Activated CD4-positive, alpha-beta T cell treated with anti-CD3 and anti-CD28 coated beads, Interleukin-2, amount 10 ng/mL, durations not matched to agents 24 days and 14 days (primary cell): ENCODE measurements around the gene IFIT3. TPM values are rescaled to one million over a fixed set of nuclear protein-coding genes. Genes with fewer than 3 reads are reported as not detected.
"Not testable (repeated sequence)": the region's sequence is repeated elsewhere in the genome, so short reads cannot be mapped to it uniquely, and the experiment has no call there.

Source experiments
- DNase-seq: peaks from one replicate; pipeline ENCODE4 v3.0.0; 2022
- H3K27ac Mint-ChIP-seq: one replicate; pipeline ENCODE4 v1.8.0; 2022; ENCODE audit warnings: mild to moderate bottlenecking, mixed read lengths
- H3K27me3 Mint-ChIP-seq: one replicate; pipeline ENCODE4 v1.8.0; 2022; ENCODE audit warnings: mixed read lengths
- H3K36me3 Mint-ChIP-seq: one replicate; pipeline ENCODE4 v1.8.0; 2022; ENCODE audit warnings: low read depth, mild to moderate bottlenecking, mixed read lengths
- H3K4me1 Mint-ChIP-seq: one replicate; pipeline ENCODE4 v1.8.0; 2021; ENCODE audit warnings: mixed read lengths
- H3K4me3 Mint-ChIP-seq: one replicate; pipeline ENCODE4 v1.8.0; 2022; ENCODE audit warnings: mild to moderate bottlenecking, moderate library complexity, mixed read lengths
- H3K9me3 Mint-ChIP-seq: one replicate; pipeline ENCODE4 v1.8.0; 2021; ENCODE audit warnings: mixed read lengths
- intact Hi-C: fragments of 100-400 bp; cut with micrococcal nuclease; formaldehyde crosslinking; loops from one replicate; pipeline ENCODE4 v1.15.1; 2023
- total RNA-seq: library from RNA; stranded (reverse); gene quantifications from 2 replicates; pipeline ENCODE4 v1.2.3, GENCODE V29; 2022

IFIT3 gene
- total RNA-seq: 0.83 and 1.0 TPM in 2 replicates

GRCh38 chr10:89327803-89328441 lies at the start of gene IFIT3:
Gene IFIT3, plus strand, starts transcription at chr10:89327997. Its CDS starts 77 bp downstream, at chr10:89328074.
- peak; percentile 76 for DNase-seq
- H3K4me1 Mint-ChIP-seq: peaks cover 53% of the 10 kb centered on the region

GRCh38 chr10:89278034-89278535 lies 49.7 kb upstream of the IFIT3 start:
- no peak overlapping the region for H3K27ac Mint-ChIP-seq
- no peaks in the 10 kb centered on the region for H3K4me1 Mint-ChIP-seq
- H3K27me3 Mint-ChIP-seq: peaks cover 35% of the 10 kb centered on the region
- no peaks in the 10 kb centered on the region for H3K36me3 Mint-ChIP-seq
- no peak for DNase-seq
- H3K4me3 Mint-ChIP-seq: no peak overlapping the region
- no peaks in the 10 kb centered on the region for H3K9me3 Mint-ChIP-seq
- intact Hi-C loops: no loop called here

More at GRCh38 chr10:89327803-89328441, at the start of gene IFIT3:
- Mint-ChIP-seq H3K4me3 (peak within 1 kb of the TSS; percentile 84), H3K36me3 (peaks cover 7% of the 10 kb centered on the region), H3K9me3 (peaks cover 5% of the 10 kb centered on the region), H3K27me3 (peaks cover 21% of the 10 kb centered on the region), H3K27ac (peak within 1 kb of the TSS; percentile 31)
- intact Hi-C loops: no loop called here

DNA sequence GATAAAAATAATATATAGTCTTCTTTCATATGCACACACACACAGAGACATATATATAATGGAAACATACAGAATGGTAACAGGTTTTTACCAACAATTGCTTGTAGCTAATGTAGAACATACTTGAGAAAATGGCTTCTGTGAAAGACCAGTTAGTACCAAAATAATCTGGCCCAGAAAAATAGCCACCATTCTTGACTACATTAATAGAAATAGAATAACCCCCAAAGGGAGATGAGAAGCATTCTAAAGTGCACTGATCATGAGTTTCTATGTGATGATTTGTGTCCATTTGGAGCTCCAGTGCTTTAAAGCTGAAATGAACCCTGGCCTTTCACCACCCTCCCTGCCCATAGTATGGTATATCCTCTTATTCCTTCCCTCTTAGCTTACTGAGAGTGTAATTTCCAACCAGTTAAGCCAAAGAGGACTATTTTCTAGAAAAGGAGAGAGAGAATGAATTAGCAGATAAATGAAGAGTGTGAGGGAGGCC lies 48.9 kb upstream of the IFIT3 start:
- H3K27me3 Mint-ChIP-seq: peaks cover 32% of the 10 kb centered on the region
- intact Hi-C loops: no loop called here
- H3K4me1 Mint-ChIP-seq: no peaks in the 10 kb centered on the region
- no peaks in the 10 kb centered on the region for H3K36me3 Mint-ChIP-seq
- no peak overlapping the region for H3K4me3 Mint-ChIP-seq
- DNase-seq: no peak
- no peak overlapping the region for H3K27ac Mint-ChIP-seq
- H3K9me3 Mint-ChIP-seq: no peaks in the 10 kb centered on the region

- Mint-ChIP-seq H3K27ac (no peak overlapping the region), H3K27me3 (peaks cover 32% of the 10 kb centered on the region), H3K9me3 (no peaks in the 10 kb centered on the region), H3K4me3 (no peak overlapping the region), H3K4me1 (no peaks in the 10 kb centered on the region), H3K36me3 (no peaks in the 10 kb centered on the region)
- intact Hi-C loops: no loop called here
- no peak for DNase-seq
Observed at GRCh38 chr10:89279421-89279869, 48.4 kb upstream of the IFIT3 start.

DNA sequence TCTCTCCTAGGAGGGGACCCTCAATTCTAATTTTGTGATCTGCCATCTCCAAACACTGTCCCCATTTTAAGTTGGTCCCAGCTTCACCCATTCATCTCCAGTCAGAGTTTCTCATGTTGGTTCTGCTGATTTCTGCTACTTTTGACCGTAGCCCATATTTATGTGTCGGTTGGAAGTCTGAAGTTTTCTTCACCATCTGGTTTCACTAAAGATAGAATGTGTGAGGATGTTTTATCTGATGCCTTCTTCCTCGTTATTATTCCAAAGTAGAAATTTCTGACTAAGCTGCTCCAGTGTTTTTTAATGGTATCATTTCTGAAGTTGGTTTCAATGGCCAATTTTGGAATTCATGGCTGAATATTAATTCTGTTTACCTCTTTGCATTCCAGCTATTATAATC lies 47.3 kb upstream of the IFIT3 start:
- H3K27me3 Mint-ChIP-seq: peaks cover 33% of the 10 kb centered on the region

DNA sequence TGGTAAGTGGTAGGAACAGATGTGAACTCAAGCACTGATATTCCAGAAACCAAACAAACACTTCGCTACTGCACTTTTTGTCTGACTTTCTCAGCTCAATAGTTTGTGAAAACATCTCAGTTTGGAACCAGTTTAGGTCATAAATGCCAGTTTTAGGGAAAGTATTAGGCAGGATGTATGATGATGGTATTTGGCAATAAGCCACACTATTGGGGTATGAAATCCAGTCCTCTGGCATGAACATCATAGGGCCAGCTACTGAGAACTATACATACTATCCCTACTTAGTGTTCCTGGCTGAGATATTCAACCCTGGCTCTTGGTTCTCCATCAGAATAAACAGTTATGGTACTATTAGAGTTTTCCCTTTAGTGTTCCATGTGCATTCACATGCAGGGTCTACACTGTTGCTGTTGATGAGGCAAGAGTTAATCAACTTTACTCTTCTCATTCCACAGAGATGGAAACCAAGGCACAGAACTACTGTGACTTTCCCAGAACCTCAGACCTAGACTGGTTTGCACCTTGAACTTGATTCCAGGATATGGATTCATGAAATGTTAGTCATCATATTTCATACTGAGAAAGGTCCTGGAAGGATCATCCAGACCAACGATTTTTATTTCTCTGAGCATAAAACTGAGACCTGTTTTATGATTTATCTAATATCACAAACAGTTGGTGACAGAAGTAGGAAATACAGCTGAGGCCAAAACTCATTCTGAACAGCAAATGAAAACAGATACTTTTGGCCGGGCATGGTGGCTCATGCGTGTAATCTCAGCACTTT lies 46.0 kb upstream of the IFIT3 start:
- intact Hi-C loops: no loop called here
- H3K36me3 Mint-ChIP-seq: no peaks in the 10 kb centered on the region
- no peak overlapping the region for H3K4me3 Mint-ChIP-seq
- H3K4me1 Mint-ChIP-seq: no peaks in the 10 kb centered on the region
- no peaks in the 10 kb centered on the region for H3K9me3 Mint-ChIP-seq
- H3K27me3 Mint-ChIP-seq: peaks cover 39% of the 10 kb centered on the region
- no peak overlapping the region for H3K27ac Mint-ChIP-seq
- DNase-seq: no peak

More for the DNA sequence above, 47.3 kb upstream of the IFIT3 start:
- DNase-seq: no peak
- no peaks in the 10 kb centered on the region for H3K36me3 Mint-ChIP-seq
- H3K4me1 Mint-ChIP-seq: no peaks in the 10 kb centered on the region
- intact Hi-C loops: no loop called here
- H3K27ac Mint-ChIP-seq: no peak overlapping the region
- no peak overlapping the region for H3K4me3 Mint-ChIP-seq
- H3K9me3 Mint-ChIP-seq: no peaks in the 10 kb centered on the region

GRCh38 chr10:89283025-89283935 lies 44.5 kb upstream of the IFIT3 start:
- intact Hi-C loops: no loop called here
- Mint-ChIP-seq H3K27ac (no peak overlapping the region), H3K4me3 (no peak overlapping the region), H3K27me3 (peaks cover 26% of the 10 kb centered on the region), H3K4me1 (no peaks in the 10 kb centered on the region), H3K36me3 (no peaks in the 10 kb centered on the region), H3K9me3 (no peaks in the 10 kb centered on the region)
- DNase-seq: no peak

- Mint-ChIP-seq H3K36me3 (no peaks in the 10 kb centered on the region), H3K4me1 (no peaks in the 10 kb centered on the region), H3K27ac (no peak overlapping the region), H3K27me3 (peaks cover 26% of the 10 kb centered on the region), H3K9me3 (no peaks in the 10 kb centered on the region), H3K4me3 (no peak overlapping the region)
- no peak for DNase-seq
- intact Hi-C loops: no loop called here
Observed at GRCh38 chr10:89283936-89284475, 43.8 kb upstream of the IFIT3 start.

DNA sequence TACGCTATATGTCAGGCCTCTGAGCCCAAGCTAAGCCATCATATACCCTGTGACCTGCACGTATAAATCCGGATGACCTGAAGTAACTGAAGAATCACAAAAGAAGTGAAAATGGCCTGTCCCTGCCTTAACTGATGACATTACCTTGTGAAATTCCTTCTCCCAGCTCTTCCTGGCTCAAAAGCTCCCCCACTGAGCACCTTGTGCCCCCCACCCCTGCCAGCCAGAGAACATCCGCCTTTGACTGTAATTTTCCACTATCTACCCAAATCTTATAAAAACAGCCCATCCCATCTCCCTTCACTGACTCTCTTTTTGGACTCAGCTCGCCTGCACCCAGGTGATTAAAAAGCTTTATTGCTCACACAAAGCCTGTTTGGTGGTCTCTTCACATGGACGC lies 43.1 kb upstream of the IFIT3 start:
- peaks cover 24% of the 10 kb centered on the region for H3K27me3 Mint-ChIP-seq

GRCh38 chr10:89285303-89285702 lies 42.5 kb upstream of the IFIT3 start:
- H3K4me1 Mint-ChIP-seq, intact Hi-C loops, H3K9me3 Mint-ChIP-seq, DNase-seq, H3K4me3 Mint-ChIP-seq, H3K27ac Mint-ChIP-seq, H3K36me3 Mint-ChIP-seq: not testable (repeated sequence)
- peaks cover 24% of the 10 kb centered on the region for H3K27me3 Mint-ChIP-seq

More for the DNA sequence above, 43.1 kb upstream of the IFIT3 start:
- H3K4me1 Mint-ChIP-seq, H3K4me3 Mint-ChIP-seq, H3K27ac Mint-ChIP-seq, DNase-seq, intact Hi-C loops, H3K36me3 Mint-ChIP-seq, H3K9me3 Mint-ChIP-seq: not testable (repeated sequence)

DNA sequence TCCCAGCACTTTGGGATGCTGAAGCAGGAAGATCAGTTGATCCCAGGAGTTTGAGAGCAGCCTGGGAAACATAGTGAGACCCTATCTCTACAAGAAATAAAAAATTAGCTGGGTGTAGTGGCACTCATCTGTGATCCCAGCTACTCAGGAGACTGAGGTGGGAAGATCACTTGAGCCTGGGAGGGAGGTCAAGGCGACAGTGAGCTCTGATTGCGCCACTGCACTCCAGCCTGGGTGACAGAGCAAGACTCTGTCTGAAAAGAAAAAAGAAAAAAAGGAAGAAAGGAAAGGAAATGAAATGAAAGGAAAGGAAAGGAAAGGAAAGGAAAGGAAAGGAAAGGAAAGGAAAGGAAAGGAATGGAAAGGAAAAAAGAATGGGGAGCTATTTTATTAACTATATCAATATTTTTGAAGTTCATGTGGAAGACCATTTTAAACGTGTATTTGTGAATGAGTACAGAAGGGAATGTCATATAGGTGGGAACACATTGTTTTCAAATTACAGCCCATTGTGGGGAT lies 33.0 kb upstream of the IFIT3 start:
- no peak overlapping the region for H3K4me3 Mint-ChIP-seq
- H3K27me3 Mint-ChIP-seq: peaks cover 16% of the 10 kb centered on the region
- peaks cover 14% of the 10 kb centered on the region for H3K4me1 Mint-ChIP-seq
- DNase-seq: no peak
- intact Hi-C loops: loop anchor here (10.0 kb wide), 1 partner anchor 270 kb away; no protein-coding TSS in a partner anchor
- peaks cover 6% of the 10 kb centered on the region for H3K36me3 Mint-ChIP-seq
- H3K9me3 Mint-ChIP-seq: peaks cover 10% of the 10 kb centered on the region
- H3K27ac Mint-ChIP-seq: no peak overlapping the region

DNA sequence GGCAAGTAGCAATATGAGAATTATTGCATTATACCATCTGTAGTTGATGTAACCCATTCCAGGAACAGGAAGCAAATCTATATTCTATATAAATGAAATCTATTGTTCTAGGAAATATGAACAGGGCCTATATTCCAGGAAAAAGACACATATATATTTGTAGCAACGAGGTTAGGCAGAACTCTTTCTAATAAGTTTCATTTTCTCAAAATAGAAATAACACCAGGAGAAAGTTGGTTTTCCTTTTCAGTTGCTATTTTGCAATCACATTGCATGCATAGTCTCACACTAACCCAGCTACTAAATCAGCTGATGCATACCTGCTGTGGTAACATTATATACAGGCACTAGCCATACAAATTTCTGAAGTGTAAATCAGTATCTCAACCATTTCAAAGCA lies 32.2 kb upstream of the IFIT3 start:
- Mint-ChIP-seq H3K4me3 (no peak overlapping the region), H3K9me3 (peaks cover 10% of the 10 kb centered on the region), H3K36me3 (peaks cover 6% of the 10 kb centered on the region), H3K4me1 (peaks cover 14% of the 10 kb centered on the region), H3K27me3 (peaks cover 16% of the 10 kb centered on the region), H3K27ac (no peak overlapping the region)
- intact Hi-C loops: loop anchor here (10.0 kb wide), 1 partner anchor 269 kb away; no protein-coding TSS in a partner anchor
- no peak for DNase-seq

GRCh38 chr10:89296220-89296648 lies 31.6 kb upstream of the IFIT3 start:
- Mint-ChIP-seq H3K27ac (no peak overlapping the region), H3K36me3 (peaks cover 6% of the 10 kb centered on the region), H3K4me3 (no peak overlapping the region), H3K4me1 (peaks cover 18% of the 10 kb centered on the region), H3K9me3 (peaks cover 10% of the 10 kb centered on the region), H3K27me3 (peaks cover 16% of the 10 kb centered on the region)
- intact Hi-C loops: loop anchor here (10.0 kb wide), 1 partner anchor 269 kb away; no protein-coding TSS in a partner anchor
- DNase-seq: no peak
